HUDEP-2 (cell line): Measurements from ENCODE around the gene DHTKD1.
"Not testable (repeated sequence)": the region's sequence is repeated elsewhere in the genome, so short reads cannot be mapped to it uniquely, and the experiment has no call there.

Experiments used
- DNase-seq, 76 experiments: peaks; one replicate each; lab custom pipeline; 2025; ENCODE audit not compliant: unreplicated experiment in 76 of 76; lab: John Stamatoyannopoulos, UW

DHTKD1 gene

GRCh38 chr10:12130237-12130872 lies 61.6 kb downstream of the DHTKD1 start:
- DNase-seq = peak in 62 of 76 experiments; percentile 4 to 73 (median 28)

- DNase-seq = no peak
Measured at GRCh38 chr10:12135631-12136030, 66.9 kb downstream of the DHTKD1 start.

- DNase-seq = no peak
Measured at GRCh38 chr10:12140038-12140437, 71.3 kb downstream of the DHTKD1 start.

GRCh38 chr10:12144538-12144937 lies 75.8 kb downstream of the DHTKD1 start:
- no peak for DNase-seq

- no peak for DNase-seq
Measured at GRCh38 chr10:12150163-12150562, 81.4 kb downstream of the DHTKD1 start.

GRCh38 chr10:12154516-12154915 lies 85.8 kb downstream of the DHTKD1 start:
- DNase-seq = no peak

- DNase-seq = no peak
Measured at GRCh38 chr10:12156367-12157123, 87.8 kb downstream of the DHTKD1 start.

- no peak for DNase-seq
Measured at GRCh38 chr10:12158111-12158510, 89.4 kb downstream of the DHTKD1 start.

- DNase-seq = no peak
Measured at GRCh38 chr10:12160664-12161063, 91.9 kb downstream of the DHTKD1 start.

- no peak for DNase-seq
Measured at GRCh38 chr10:12162927-12163326, 94.2 kb downstream of the DHTKD1 start.

GRCh38 chr10:12164085-12164484 lies 95.3 kb downstream of the DHTKD1 start:
- no peak for DNase-seq

GRCh38 chr10:12165036-12165435 lies 96.3 kb downstream of the DHTKD1 start:
- no peak for DNase-seq

- DNase-seq = no peak
Measured at GRCh38 chr10:12165999-12166775, 97.4 kb downstream of the DHTKD1 start.

GRCh38 chr10:12171512-12171911 lies 102.8 kb downstream of the DHTKD1 start:
- DNase-seq = not testable (repeated sequence)
